Heart right ventricle (tissue), 16 donors: ENCODE results near the gene SERPINB13. TPM values are rescaled to one million over a fixed set of nuclear protein-coding genes. Genes with fewer than 3 reads are reported as not detected.

Experiments used
- ATAC-seq, 8 donors: fragments of 200-7000 bp; cut with Tn5 transposase; one replicate each; pipeline ENCODE4 v1.9.1; 2020; ENCODE audit warnings: mild to moderate bottlenecking in 8 of 8, moderate library complexity in 8 of 8, moderate number of reproducible peaks in 1 of 8
- DNase-seq, 2 donors: peaks; one replicate each; pipeline ENCODE4 v3.0.0-alpha.2; 2020
- H3K27ac ChIP-seq, 10 donors: fragments of 200-600 bp; sonication (generic) in 2 of 10; one replicate each; pipeline versions ENCODE4 v1.5.0 to v1.8.0; 2020 to 2022; ENCODE audit warnings: mild to moderate bottlenecking in 3 of 10
- H3K27me3 ChIP-seq, 7 donors: fragments of 200-600 bp; one replicate each; pipeline ENCODE4 v1.8.0; 2021 to 2022; ENCODE audit warnings: mild to moderate bottlenecking in 2 of 7
- H3K36me3 ChIP-seq, 9 donors: fragments of 200-600 bp; sonication (generic) in 1 of 9; one replicate each; pipeline versions ENCODE4 v1.5.0 to v1.8.0; 2020 to 2022; ENCODE audit warnings: mild to moderate bottlenecking in 2 of 9
- H3K4me1 ChIP-seq, 9 donors: fragments of 200-600 bp; sonication (generic) in 1 of 9; one replicate each; pipeline versions ENCODE4 v1.5.0 to v1.8.0; 2020 to 2022; ENCODE audit warnings: mild to moderate bottlenecking in 4 of 9
- H3K4me3 ChIP-seq, 10 donors: fragments of 200-600 bp; sonication (generic) in 2 of 10; one replicate each; pipeline versions ENCODE4 v1.5.0 to v1.8.0; 2020 to 2022; ENCODE audit warnings: mild to moderate bottlenecking in 7 of 10, moderate library complexity in 2 of 10
- H3K9me3 ChIP-seq, 11 donors: fragments of 200-600 bp in 10 of 11; sonication (generic) in 2 of 11; one replicate each; pipeline versions ENCODE4 v1.5.0 to v1.8.0; 2013 to 2022; ENCODE audit warnings: mild to moderate bottlenecking in 2 of 11, control low read depth in 1 of 11, moderate library complexity in 1 of 11
- WGBS, 2 donors: extraction: QIAGEN DNeasy Blood & Tissue Kit; methylation state at CpG; one replicate each; pipeline ENCODE4 v1.1.7; 2013; ENCODE audit warnings: inconsistent platforms in 1 of 2; 5-methylcytosine and 5-hydroxymethylcytosine counted together
- intact Hi-C, 10 donors: fragments of 100-400 bp; cut with DNase I; formaldehyde crosslinking; loops; one replicate each; pipeline versions ENCODE4 v1.11.1 to v1.14.2; 2022
- long read RNA-seq, 3 donors: library from polyadenylated mRNA; unstranded; transcript quantifications; one replicate each; pipeline ENCODE4 v2.0.0, GENCODE V29; 2020 to 2021
- polyA plus RNA-seq, 2 donors: library from polyadenylated mRNA; stranded (reverse); fragments of 200-250 nt; gene quantifications; one replicate each; pipeline ENCODE4 v1.2.3, GENCODE V29; 2013
- total RNA-seq, 10 donors: library from RNA; stranded (reverse); fragmentation: NEBNext Ultra II Directional in 3 of 10; extraction: Animal tissue kit (Norgen Biotek cat#: 25700) in 3 of 10; gene quantifications; one replicate each; pipeline versions ENCODE4 v1.2.1 to v1.2.4, GENCODE V29; 2021 to 2023
- TF ChIP-seq, protein P1 (sequence below), 9 donors: fragments of 200-600 bp; sonication (generic) in 2 of 9; IDR thresholded peaks; one replicate each; pipeline versions ENCODE4 v1.5.0 to v1.8.0; 2021 to 2022; ENCODE audit warnings: antibody characterized with exemption in 9 of 9, mild to moderate bottlenecking in 5 of 9, moderate library complexity in 1 of 9
- donor health status: Arrhythmogenic right ventricular cardiomyopathy.
- donor health status: ischemic (EF 13 %, LVEDD 7.1; RV severe dilation, severe dysfunction).
- donor health status: healthy with polysubstance abuse.
- donor health status: DM: no; HTN: yes; CAD: no.
- donor health status: DM: no; HTN: no; CAD: no.
- donor health status: ischemic (EF 25% LVEDD 6.9; RV normal size, moderate dysfunction).
- donor health status: ischemic (EF 25% LVEDD 5.7; RV mildly dilated, moderate dysfunction).
- donor health status: healthy.
- donor health status: DM: yes; HTN: yes; CAD: no.
- donor health status: Ischemic cardiomyopathy.
- donor health status: ischemic (EF 35%, LVEDD 5.7; RV mildly dilated, moderate dysfunction).
- donor health status: nonischemic (EF 11% LVEDD 7.7; RV severe dilation, severe dysfunction).
- donor health status: DM: yes; HTN: yes; CAD: no.
- donor health status: PGD.
- donor health status: ischemic (EF 29% LVEDD 5.4; RV normal size, mild dysfunction).
- donor health status: nonischemic (EF 23%, LVEDD 6.1; RV moderate dilation, normal function).

Gene SERPINB13, protein sequence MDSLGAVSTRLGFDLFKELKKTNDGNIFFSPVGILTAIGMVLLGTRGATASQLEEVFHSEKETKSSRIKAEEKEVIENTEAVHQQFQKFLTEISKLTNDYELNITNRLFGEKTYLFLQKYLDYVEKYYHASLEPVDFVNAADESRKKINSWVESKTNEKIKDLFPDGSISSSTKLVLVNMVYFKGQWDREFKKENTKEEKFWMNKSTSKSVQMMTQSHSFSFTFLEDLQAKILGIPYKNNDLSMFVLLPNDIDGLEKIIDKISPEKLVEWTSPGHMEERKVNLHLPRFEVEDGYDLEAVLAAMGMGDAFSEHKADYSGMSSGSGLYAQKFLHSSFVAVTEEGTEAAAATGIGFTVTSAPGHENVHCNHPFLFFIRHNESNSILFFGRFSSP
- not detected for total RNA-seq
- polyA plus RNA-seq: under 1 TPM in 1 of 2 donors, not detected in 1; 0.04 TPM
- long read RNA-seq, donor 1: 0 reads
- long read RNA-seq, donor 2: 0 reads
- long read RNA-seq, donor 3: 0 reads

DNA sequence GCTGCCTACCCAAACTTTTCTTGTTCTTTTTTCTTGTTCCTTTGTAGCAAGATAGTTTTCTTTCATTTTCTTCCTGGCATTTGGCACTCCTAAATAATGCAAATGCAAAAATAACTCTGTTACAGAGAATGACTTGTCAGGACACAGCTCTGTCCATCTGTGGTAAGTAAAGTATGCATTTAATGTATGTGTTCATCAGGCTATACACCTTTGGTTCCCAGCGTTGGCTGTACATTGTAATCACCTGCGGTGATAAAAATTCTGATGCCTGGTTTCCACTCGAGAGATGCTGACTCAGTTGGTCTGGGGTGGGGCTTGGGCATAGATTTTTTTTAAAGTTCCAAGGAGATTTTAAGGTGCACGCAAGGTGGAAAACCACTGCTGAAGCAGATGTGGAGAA, at the start of gene SERPINB13:
TSS of gene SERPINB13 (plus strand) at position 378 of the 400 bp plus-strand sequence. CDS start 1,325 bp downstream, outside the sequence.
- no peak within 1 kb of the TSS for H3K4me3 ChIP-seq
- no peak for DNase-seq
- intact Hi-C loops: no loop called here
- TF ChIP-seq, protein P1, sequence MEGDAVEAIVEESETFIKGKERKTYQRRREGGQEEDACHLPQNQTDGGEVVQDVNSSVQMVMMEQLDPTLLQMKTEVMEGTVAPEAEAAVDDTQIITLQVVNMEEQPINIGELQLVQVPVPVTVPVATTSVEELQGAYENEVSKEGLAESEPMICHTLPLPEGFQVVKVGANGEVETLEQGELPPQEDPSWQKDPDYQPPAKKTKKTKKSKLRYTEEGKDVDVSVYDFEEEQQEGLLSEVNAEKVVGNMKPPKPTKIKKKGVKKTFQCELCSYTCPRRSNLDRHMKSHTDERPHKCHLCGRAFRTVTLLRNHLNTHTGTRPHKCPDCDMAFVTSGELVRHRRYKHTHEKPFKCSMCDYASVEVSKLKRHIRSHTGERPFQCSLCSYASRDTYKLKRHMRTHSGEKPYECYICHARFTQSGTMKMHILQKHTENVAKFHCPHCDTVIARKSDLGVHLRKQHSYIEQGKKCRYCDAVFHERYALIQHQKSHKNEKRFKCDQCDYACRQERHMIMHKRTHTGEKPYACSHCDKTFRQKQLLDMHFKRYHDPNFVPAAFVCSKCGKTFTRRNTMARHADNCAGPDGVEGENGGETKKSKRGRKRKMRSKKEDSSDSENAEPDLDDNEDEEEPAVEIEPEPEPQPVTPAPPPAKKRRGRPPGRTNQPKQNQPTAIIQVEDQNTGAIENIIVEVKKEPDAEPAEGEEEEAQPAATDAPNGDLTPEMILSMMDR (IDR thresholded peaks at IDR 0.05): no peak
- H3K27me3 ChIP-seq: peaks cover 0 to 3% (median 0%) of the 10 kb centered on the region in 7 donors
- H3K4me1 ChIP-seq: peaks cover 0 to 5% (median 0%) of the 10 kb centered on the region in 9 donors
- H3K27ac ChIP-seq: no peak within 1 kb of the TSS
- WGBS, 2 donors: 87 to 88% methylated on average over 4 of the region's 4 CpGs
- no peaks in the 10 kb centered on the region for H3K9me3 ChIP-seq
- no peaks in the 10 kb centered on the region for H3K36me3 ChIP-seq
- no peak for ATAC-seq

GRCh38 chr18:63539904-63540510, 47.1 kb upstream of the SERPINB13 start:
- DNase-seq (no peak), ATAC-seq (no peak)
- intact Hi-C loops: no loop called here
- H3K4me1 ChIP-seq: no peaks in the 10 kb centered on the region
- H3K4me3 ChIP-seq: no peak overlapping the region
- TF ChIP-seq, protein P1 (IDR thresholded peaks at IDR 0.05): no peak
- no peaks in the 10 kb centered on the region for H3K27me3 ChIP-seq
- no peaks in the 10 kb centered on the region for H3K9me3 ChIP-seq
- WGBS, 2 donors: 47 to 57% methylated on average over 3 of the region's 3 CpGs
- H3K36me3 ChIP-seq: no peaks in the 10 kb centered on the region
- H3K27ac ChIP-seq: no peak overlapping the region

DNA sequence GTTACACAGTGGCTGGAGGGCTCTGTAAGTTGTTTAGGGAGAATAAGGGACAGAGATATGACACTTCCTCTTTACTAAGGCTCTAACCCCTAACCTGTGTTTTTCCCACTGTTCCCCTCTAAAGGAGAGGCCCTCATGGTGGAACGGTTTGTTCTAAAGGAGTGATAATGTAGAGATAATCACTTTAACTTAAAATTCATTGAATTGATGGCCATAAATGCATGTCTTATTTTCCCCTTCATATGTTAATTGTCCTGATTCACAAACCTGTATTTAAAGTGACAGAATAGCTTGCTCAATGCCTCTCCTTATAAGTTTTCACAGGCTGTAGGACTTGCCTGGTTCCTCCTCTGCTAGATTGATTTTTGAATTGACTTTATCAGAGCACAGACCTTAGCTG, 45.1 kb upstream of the SERPINB13 start, which contains the start of gene SERPINB12:
TSS of gene SERPINB12 (plus strand) at position 301 of the 400 bp plus-strand sequence. CDS start 13,791 bp downstream, outside the sequence.
- no peak for ATAC-seq
- Histone ChIP-seq H3K4me1 (no peaks in the 10 kb centered on the region), H3K27ac (no peak within 1 kb of the TSS), H3K36me3 (no peaks in the 10 kb centered on the region), H3K4me3 (no peak within 1 kb of the TSS), H3K27me3 (no peaks in the 10 kb centered on the region), H3K9me3 (no peaks in the 10 kb centered on the region)
- intact Hi-C loops: no loop called here
- DNase-seq: no peak
- 56 to 57% methylated on average over 1 of the region's 1 CpG for WGBS, 2 donors
- TF ChIP-seq, protein P1 (IDR thresholded peaks at IDR 0.05): no peak

- H3K36me3 ChIP-seq: no peaks in the 10 kb centered on the region
- H3K4me1 ChIP-seq: no peaks in the 10 kb centered on the region
- TF ChIP-seq, protein P1 (IDR thresholded peaks at IDR 0.05): no peak
- 87 to 93% methylated on average over 2 of the region's 2 CpGs for whole genome bisulfite sequencing, 2 donors
- ATAC-seq (no peak), DNase-seq (no peak)
- H3K27ac ChIP-seq: no peak overlapping the region
- no peak overlapping the region for H3K4me3 ChIP-seq
- H3K9me3 ChIP-seq: no peaks in the 10 kb centered on the region
- H3K27me3 ChIP-seq: no peaks in the 10 kb centered on the region
- intact Hi-C loops: no loop called here
Measured at GRCh38 chr18:63544017-63544416, 43.1 kb upstream of the SERPINB13 start.
